Measurements from ENCODE around the gene GRM7.

The GRM7 gene

GRCh38 chr3:7607676-7608075, 746.8 kb downstream of the GRM7 start:
- DNase-seq = no peak

- DNase-seq = no peak
These were observed 749.7 kb downstream of the GRM7 start for GRCh38 chr3:7610634-7611033.

- no peak for DNase-seq
These were observed 754.1 kb downstream of the GRM7 start for GRCh38 chr3:7615043-7615442.

DNA sequence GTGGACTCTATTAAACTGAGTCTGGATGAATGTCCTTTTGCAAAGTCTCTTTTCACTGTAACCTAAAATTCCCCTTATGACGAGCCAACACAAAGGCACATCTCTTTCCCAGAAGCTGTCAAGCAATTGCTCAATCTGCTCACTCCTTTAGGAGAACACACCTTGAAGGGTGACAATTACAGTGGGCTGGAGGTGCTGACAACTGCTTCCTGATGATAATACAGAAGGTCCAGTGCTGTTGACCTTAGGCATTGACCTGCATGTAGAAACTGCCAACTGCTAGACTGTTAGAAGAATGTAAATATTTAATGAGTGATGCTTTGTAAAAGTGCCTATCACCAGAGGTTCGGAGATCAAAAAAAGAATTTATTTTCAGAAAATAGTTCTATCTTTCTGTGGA, 757.7 kb downstream of the GRM7 start:
- no peak for DNase-seq

DNA sequence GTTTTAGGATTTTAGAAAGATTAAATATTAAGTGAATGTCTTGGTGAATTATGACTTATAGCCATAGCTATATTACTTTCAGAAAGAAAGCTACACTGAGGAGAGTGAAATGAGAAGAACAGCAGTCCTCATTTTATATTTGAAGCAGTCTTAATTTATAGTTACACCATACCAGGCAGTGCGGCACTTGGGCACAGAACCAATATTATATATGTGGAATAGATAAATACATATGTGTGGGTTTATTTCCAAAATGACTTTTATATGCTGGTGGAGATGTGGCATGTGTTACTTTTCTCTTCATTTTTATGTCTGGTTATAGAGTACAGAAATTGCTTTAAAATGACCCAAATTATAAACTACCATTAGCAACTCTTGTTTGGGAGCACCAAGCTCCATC, 759.5 kb downstream of the GRM7 start:
- DNase-seq = no peak

DNA sequence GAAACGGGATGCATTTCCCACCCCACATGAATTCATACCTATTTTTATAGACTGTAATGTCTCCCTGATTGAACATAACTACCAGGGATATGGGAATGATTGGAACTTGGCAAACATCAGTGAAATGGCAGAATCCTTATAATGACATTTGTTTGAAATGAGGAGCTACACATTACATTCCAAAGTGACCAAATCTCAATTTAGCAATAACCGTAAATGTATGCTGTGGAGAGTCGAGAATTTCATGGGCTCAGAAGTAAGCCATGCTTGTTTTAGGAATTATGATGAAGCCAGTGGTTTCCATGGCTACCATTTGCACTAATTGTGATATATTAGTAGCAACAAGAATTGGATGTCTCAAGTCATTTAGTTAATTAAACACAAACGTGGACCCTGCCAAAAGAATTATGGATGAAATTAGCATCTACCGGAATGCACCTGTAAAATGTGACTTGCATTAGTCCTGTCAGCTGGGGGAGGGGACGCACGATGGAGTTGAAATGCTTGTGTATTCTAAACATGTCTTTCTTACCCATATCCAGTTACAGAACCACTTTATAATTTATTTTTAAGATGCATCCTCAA, 760.2 kb downstream of the GRM7 start:
- DNase-seq = no peak

- no peak for DNase-seq
These were observed 760.7 kb downstream of the GRM7 start for GRCh38 chr3:7621651-7622050.

- no peak for DNase-seq
These were observed 764.1 kb downstream of the GRM7 start for GRCh38 chr3:7625021-7625420.

DNA sequence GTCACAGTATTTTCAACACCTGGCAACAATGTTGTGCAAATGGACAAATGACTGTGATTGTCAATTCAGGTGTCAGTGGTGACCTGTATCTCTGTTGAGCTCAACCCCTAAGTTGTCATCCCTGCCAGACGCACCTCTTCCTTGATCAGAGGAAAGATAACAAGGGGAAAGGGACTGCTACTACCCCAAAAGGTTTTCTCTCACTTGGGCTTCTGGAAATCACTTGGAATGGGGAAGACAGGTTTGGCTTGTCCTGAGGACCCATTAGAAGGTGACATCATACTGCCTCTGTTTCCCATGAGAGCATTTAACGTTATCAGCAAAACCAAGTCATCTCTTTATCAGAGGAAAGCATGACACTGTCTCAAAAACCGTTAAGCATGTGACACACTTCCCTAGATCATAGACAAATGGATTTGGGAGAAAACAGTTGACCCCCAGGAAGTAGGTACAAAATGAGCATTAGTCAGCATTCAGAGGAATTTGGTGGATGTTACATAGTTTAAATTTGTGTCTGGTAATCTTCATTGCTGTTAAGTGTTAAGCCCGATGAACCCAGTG, 769.5 kb downstream of the GRM7 start:
- no peak for DNase-seq

DNA sequence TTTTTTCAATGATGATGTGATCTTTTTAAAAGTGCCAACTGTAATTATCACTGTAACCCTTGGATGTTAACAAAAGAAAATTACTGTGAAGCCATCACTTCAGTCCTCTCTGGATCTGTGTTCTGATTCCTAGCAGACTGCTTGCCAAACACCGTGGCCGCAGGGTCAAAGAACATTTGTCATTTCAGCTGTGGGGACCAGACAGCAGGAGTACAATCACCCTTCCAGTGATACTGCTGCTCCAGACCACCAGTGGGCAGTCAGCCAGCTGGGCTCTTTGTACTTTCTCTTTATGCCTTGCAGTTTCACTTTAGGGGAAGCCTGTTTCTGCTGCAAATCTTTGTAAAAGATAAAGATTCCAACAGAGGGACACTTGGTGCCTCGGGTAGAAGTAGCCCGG, 770.0 kb downstream of the GRM7 start:
- DNase-seq = no peak

DNA sequence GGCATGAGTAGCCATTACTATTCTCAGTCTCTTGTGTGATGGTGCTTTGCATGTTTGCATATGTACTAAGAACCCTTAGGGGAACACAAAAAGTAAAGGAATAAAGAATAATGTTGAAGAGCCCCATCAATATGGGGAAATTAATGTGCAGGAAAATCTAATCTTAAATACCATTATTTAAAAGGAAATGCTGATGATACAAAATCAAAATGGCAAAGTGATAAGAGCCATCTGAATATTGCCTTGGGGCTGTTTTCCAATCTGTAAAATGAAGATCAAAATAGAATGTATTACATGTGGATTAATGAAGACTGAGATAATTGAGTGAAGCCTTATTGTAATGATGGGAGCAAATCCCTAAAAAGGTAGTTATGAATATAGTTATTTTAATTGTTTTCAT, 771.4 kb downstream of the GRM7 start:
- DNase-seq = no peak

DNA sequence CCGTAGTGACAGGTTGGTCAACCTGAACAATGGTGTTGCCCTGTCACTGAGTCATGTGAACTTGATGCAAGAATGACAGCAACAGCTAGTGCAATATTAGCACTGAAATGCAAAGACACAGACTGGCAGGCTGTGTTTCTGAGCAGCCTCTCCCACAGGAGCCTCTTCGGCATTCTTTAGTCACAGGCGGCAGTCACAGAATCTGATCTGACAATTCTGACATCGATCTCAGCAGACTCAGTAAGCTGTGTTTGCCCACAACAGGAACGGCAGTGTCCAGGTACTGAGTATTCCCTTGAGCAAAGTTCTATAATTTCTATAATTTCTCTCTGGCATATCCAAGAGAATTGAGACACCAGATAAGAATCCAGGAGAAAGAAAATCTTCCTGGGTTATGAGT, 776.8 kb downstream of the GRM7 start:
- no peak for DNase-seq

DNA sequence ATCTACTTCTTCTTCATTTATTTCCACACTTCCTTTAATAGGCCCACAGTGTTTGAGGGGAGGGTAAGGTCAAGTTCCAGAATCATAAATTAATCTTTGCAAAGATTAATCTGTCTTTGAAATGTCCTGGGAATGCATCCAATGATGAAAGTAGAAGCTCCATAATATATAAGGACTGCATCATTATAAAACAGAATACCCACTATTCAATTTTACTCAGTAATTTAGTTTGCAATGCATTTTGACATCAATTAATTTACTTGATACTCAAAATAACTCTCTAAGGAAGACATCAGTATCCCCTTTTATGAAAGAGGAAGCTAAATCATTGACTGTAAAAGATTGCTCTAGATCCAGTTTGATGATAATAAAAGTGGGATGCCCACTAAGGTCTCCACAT, 777.2 kb downstream of the GRM7 start:
- DNase-seq = no peak

DNA sequence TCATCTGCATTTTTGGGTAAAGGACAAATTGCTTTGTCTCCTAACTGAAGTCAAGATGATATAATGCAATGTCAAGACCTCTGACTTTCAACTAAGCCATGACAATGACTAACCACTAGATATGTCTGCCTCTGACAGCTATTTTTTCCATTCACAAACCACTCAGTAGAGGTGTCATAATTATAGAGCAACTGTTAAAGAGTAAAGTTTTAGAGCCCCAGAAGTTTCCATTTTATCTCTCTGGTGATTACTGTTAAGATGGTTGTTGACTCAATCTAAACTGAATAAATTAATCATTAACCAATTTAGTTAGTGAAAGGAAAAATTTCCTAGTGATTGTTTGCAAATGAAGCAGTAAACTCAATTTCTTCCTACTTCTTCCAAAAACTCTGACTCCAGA, 779.9 kb downstream of the GRM7 start:
- DNase-seq = no peak

DNA sequence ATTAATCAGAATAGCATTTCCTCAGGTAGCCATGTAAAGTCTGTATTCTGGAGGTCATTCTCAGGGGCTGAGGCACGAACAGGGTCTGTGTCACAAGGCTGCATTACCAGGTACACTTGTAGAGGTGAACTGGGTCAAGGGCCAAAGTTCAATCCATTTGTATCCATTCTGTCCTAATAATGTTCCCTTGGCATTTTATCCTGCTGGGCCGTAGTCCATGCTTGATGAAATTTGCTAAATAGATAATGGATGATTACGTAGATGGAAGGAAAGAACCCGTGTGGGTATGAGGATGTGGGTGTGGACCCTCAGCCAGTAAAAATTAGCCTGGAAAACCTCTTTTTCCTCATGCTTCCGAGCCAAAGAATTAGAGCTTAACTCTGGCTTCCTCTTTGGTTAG, 785.9 kb downstream of the GRM7 start:
- no peak for DNase-seq

GRCh38 chr3:7650466-7650865, 789.6 kb downstream of the GRM7 start:
- no peak for DNase-seq

DNA sequence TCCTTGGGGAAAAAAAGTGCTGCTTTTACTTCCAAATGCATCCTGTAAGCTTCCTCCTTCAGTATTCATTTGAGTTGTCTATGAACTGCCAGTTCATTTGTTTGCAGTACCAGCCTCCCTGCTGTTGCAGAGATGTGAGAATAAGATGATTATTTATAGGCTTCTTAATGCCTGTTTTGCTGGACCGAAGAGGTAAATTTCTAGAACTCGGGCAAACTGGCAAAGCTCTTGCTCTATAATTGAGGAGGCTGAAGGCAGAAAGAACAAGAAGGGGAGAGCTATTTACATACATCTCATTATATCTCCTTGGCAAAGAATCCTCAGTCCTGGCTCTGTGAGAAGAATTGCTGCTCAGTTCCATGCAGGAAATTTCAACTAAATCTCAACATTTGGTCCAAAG, 790.4 kb downstream of the GRM7 start:
- DNase-seq = no peak

- no peak for DNase-seq
These were observed 796.5 kb downstream of the GRM7 start for GRCh38 chr3:7657214-7658112.

DNA sequence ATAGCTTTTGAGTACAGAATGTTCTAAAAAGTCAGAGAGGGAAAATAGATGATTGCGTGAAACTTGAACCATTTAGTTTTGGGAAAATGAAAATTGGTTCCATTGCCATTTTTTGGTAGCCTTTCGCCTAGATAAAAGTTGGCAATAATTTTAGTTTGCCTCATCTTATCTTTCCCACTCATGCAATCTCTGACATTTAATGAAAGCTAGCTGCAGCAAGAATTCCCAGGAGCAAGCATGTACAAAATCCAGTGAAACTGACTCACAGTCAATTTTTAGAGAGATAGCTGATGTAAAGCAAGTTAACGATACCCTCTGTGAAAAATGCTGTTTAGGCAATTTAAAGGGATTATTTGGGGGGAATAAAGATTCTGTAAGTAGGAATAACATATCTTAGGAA, 797.4 kb downstream of the GRM7 start:
- no peak for DNase-seq

DNA sequence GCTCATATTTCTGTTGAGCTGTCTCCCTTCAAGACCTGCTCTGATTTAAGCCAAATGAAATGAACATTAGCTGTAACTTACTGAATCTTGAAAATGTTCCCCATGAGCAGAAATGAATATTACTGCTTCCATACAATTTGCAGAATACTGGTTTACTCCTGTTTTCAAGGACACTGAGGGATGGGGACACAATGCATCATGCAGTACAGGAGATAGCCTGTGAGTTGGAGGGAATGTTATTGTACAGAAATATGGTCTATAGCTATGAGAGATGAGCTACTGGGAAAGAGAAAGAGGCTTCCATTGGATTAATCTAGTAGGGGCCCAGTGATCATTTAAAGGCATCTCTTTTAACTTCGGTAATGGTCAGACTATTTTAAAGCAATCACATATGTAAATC, 798.2 kb downstream of the GRM7 start:
- no peak for DNase-seq

GRCh38 chr3:7663771-7664170, 802.9 kb downstream of the GRM7 start:
- no peak for DNase-seq

DNA sequence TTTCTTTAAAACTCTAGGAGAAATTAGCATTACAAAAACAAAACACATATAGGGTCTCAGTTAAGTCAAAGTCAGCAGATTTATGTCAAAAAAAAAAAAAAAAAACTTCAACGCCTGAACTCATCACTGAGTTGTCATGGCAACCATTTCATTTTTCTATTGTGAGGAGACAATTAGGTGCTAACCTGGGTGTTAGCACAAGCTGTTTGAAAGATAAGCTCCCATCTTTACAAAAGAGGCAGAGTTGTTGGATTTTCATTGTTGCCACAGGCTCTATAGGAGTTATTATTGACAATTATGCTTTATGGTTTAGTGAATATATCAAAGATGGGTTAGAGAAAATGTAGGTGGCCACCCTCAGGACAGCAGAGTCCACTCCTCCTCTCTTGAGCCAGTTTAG, 806.9 kb downstream of the GRM7 start:
- no peak for DNase-seq

DNA sequence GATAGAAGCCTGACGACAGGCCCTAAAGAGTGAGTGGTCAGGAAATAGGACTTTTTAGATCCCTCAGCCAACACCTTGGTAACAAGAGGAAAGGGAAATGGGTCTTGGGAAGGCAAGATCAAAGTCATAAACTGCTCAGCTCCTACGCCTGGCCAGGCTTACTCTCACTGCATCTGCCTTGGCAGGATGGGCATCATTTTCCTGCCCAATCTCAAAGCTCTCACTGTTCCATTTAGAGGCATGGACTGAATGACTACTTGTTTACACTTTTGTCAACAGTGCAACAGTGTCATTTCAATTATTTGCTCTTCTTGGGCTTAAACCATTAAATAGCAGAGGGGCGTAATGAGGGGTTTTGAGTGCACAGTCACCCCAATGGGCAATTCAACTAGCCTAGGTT, 808.7 kb downstream of the GRM7 start:
- no peak for DNase-seq

DNA sequence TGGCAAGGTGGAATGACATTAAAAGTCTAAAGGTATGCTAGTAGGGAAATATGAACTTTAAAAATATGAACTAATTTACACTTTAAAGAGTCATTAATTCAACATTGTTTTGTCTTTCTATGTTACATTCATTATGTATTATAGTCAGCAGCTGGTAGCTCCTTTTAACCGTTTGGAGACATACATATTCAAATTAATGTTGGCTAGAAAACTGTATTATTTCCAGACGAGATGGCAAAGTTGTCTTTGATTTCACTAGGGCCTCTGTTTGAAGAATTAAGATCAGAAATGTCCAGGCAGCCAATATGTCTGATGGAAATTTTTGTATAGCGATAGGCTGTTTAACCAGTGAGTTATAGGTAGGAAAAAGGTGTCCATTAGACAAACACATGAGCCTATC, 817.6 kb downstream of the GRM7 start:
- no peak for DNase-seq

DNA sequence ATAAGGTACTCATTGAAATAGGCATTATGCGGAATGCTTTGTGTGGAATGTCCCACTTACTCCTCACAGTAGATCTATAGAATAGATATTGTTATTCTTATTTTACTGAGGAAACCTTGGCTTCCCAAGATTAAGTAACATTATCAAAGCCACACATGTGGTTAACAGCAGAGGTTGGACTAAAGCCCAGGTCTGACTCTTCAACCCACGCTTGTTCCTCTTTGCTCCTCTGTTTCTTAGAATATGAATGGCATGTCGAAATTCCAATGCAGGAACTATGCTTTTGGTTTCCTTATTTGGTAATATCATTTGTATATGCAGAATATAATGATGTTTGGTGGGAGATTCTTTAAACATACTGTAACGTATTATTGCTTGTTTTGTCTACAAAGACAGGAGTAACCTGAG, 821.9 kb downstream of the GRM7 start:
- DNase-seq = no peak
